OCI-LY3 (cell line): ENCODE results near the gene AOC3.

Source experiments
- H2AFZ ChIP-seq: fragments of 200-600, 300-600 bp; shearing (Covaris generic); 2 replicates; pipeline ENCODE4 v1.6.0; 2014; ENCODE audit warnings: antibody characterized with exemption, low read depth, low read length
- H3K27ac ChIP-seq: fragments of 200-600, 300-600 bp; sonication (generic); 2 replicates; pipeline ENCODE4 v1.5.1; 2014; ENCODE audit warnings: mild to moderate bottlenecking, low read length, moderate library complexity, mixed read lengths
- H3K27me3 ChIP-seq: fragments of 200-600, 300-600 bp; sonication (generic); 2 replicates; pipeline ENCODE4 v1.6.1; 2014; ENCODE audit warnings: low read depth, low read length, mixed read lengths
- H3K36me3 ChIP-seq: fragments of 200-600, 300-600 bp; sonication (generic); replicated peaks from 2 replicates; pipeline ENCODE3; 2014; ENCODE audit warnings: low read depth, low read length, mixed read lengths
- H3K4me1 ChIP-seq: fragments of 300-600, 200-600 bp; sonication (generic); 2 replicates; pipeline ENCODE4 v1.6.1; 2014; ENCODE audit warnings: low read length, mixed read lengths
- H3K4me2 ChIP-seq: fragments of 200-600, 300-600 bp; sonication (generic); 2 replicates; pipeline ENCODE4 v1.6.1; 2014; ENCODE audit warnings: low read length, mixed read lengths
- H3K4me3 ChIP-seq: fragments of 300-600, 200-600 bp; sonication (generic); 2 replicates; pipeline ENCODE4 v1.5.1; 2014; ENCODE audit warnings: antibody characterized with exemption, mild to moderate bottlenecking, low read length, moderate library complexity
- H3K79me2 ChIP-seq: fragments of 300-600, 200-600 bp; shearing (Covaris generic); 2 replicates; pipeline ENCODE4 v1.6.1; 2014; ENCODE audit warnings: mild to moderate bottlenecking, low read length, mixed read lengths
- H3K9ac ChIP-seq: fragments of 300-600, 200-600 bp; shearing (Covaris generic); 2 replicates; pipeline ENCODE4 v1.6.0; 2014; ENCODE audit warnings: mild to moderate bottlenecking, low read length, moderate library complexity
- H3K9me3 ChIP-seq: fragments of 200-600, 300-600 bp; shearing (Covaris generic); 2 replicates; pipeline ENCODE4 v1.6.1; 2014; ENCODE audit warnings: low read length, mixed read lengths; ENCODE audit not compliant: insufficient read depth
- H4K20me1 ChIP-seq: fragments of 200-600, 300-600 bp; sonication (generic); 2 replicates; pipeline ENCODE4 v1.6.1; 2016; ENCODE audit warnings: low read length, mixed read lengths; ENCODE audit not compliant: insufficient read depth
- EZH2phosphoT487 ChIP-seq: fragments of 200-600 bp; shearing (Covaris generic); IDR thresholded peaks from 2 replicates; pipeline ENCODE4 v1.6.1; 2018; ENCODE audit warnings: antibody characterized with exemption, mixed run types, low read depth
- TF ChIP-seq, protein P1 (sequence below): fragments of 200-600, 300-600 bp; sonication (generic); IDR thresholded peaks from 2 replicates; pipeline ENCODE4 v1.5.1; 2014; ENCODE audit warnings: antibody characterized with exemption, low read length, low read depth

AOC3 gene, protein sequence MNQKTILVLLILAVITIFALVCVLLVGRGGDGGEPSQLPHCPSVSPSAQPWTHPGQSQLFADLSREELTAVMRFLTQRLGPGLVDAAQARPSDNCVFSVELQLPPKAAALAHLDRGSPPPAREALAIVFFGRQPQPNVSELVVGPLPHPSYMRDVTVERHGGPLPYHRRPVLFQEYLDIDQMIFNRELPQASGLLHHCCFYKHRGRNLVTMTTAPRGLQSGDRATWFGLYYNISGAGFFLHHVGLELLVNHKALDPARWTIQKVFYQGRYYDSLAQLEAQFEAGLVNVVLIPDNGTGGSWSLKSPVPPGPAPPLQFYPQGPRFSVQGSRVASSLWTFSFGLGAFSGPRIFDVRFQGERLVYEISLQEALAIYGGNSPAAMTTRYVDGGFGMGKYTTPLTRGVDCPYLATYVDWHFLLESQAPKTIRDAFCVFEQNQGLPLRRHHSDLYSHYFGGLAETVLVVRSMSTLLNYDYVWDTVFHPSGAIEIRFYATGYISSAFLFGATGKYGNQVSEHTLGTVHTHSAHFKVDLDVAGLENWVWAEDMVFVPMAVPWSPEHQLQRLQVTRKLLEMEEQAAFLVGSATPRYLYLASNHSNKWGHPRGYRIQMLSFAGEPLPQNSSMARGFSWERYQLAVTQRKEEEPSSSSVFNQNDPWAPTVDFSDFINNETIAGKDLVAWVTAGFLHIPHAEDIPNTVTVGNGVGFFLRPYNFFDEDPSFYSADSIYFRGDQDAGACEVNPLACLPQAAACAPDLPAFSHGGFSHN

DNA sequence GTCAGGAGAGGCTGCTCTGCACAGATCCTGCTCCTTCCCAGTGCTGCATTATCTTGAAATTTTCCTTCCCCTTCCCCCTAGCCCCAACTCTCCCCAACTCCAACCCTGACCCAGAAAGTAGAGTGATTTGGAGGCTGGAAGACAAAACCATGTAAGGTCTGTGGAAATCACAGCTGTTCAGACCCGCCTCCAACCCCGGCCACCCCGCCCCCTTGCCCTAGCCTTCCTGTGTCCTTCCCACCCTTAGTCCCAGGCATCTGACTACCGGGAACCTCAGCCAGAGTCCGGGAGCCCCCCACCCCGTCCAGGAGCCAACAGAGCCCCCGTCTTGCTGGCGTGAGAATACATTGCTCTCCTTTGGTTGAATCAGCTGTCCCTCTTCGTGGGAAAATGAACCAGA is at the start of gene AOC3:
TSS of gene AOC3 (plus strand) at position 246 of the 400 bp plus-strand sequence. CDS start at position 391, 145 bp downstream.
- no peaks in the 10 kb centered on the region for H3K79me2 ChIP-seq
- no peak within 1 kb of the TSS for H2AFZ ChIP-seq
- TF ChIP-seq EZH2phosphoT487, result no peak
- TF ChIP-seq, protein P1, sequence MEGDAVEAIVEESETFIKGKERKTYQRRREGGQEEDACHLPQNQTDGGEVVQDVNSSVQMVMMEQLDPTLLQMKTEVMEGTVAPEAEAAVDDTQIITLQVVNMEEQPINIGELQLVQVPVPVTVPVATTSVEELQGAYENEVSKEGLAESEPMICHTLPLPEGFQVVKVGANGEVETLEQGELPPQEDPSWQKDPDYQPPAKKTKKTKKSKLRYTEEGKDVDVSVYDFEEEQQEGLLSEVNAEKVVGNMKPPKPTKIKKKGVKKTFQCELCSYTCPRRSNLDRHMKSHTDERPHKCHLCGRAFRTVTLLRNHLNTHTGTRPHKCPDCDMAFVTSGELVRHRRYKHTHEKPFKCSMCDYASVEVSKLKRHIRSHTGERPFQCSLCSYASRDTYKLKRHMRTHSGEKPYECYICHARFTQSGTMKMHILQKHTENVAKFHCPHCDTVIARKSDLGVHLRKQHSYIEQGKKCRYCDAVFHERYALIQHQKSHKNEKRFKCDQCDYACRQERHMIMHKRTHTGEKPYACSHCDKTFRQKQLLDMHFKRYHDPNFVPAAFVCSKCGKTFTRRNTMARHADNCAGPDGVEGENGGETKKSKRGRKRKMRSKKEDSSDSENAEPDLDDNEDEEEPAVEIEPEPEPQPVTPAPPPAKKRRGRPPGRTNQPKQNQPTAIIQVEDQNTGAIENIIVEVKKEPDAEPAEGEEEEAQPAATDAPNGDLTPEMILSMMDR, result no peak
- H3K4me1 ChIP-seq, result no peaks in the 10 kb centered on the region
- H3K9me3 ChIP-seq, result no peaks in the 10 kb centered on the region
- H3K36me3 ChIP-seq, result no peaks in the 10 kb centered on the region
- H3K9ac ChIP-seq, result no peak within 1 kb of the TSS
- no peaks in the 10 kb centered on the region for H3K27me3 ChIP-seq
- no peak within 1 kb of the TSS for H3K4me2 ChIP-seq
- H3K4me3 ChIP-seq, result no peak within 1 kb of the TSS
- no peaks in the 10 kb centered on the region for H4K20me1 ChIP-seq
- H3K27ac ChIP-seq, result no peak within 1 kb of the TSS

DNA sequence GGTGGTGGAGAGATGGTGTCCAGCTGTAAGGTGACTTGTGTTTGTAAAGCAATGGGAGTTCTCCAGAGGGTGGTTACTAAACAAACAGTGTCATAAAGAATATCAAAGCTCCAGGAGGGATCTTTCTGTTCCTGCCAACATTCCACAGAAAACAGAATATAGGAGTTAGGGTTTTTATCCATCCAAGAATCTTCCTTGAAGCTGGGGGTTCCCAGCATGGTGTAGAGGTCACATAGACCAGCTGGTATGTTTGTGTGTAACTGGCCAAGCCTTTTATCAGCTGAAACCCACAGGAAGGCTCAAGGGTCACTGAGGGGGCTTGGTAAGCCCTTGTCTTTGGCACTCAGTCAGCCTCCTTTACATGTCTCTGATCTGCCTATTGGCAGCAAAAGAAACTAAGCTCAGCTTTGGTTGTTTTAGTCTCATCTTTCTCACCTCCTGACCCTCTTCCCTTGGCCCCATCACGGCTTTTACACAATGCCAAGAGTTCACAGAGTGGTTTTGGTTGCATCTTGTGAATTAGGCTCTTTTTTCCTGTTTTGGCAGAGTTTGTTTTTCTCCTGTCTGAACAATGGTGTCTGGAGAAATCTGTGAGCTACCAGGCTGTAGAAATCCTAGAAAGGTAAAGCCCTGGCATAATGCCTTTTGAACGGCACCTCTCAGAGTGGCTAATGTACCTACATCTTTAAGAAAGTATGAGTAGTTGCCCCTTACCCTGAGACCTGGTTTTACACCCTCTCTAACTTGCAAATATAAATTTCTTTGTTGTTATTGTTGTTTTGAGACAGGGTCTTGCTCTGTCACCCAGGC is 47.7 kb upstream of the AOC3 start:
- Histone ChIP-seq H4K20me1 (no peaks in the 10 kb centered on the region), H3K36me3 (no peaks in the 10 kb centered on the region), H3K27ac (no peak overlapping the region), H3K79me2 (no peaks in the 10 kb centered on the region), H2AFZ (no peak overlapping the region), H3K27me3 (no peaks in the 10 kb centered on the region), H3K4me2 (no peak overlapping the region), H3K4me1 (no peaks in the 10 kb centered on the region), H3K9me3 (no peaks in the 10 kb centered on the region), H3K9ac (no peak overlapping the region), H3K4me3 (no peak overlapping the region)
- TF ChIP-seq, protein P1, result no peak
- no peak for TF ChIP-seq EZH2phosphoT487

DNA sequence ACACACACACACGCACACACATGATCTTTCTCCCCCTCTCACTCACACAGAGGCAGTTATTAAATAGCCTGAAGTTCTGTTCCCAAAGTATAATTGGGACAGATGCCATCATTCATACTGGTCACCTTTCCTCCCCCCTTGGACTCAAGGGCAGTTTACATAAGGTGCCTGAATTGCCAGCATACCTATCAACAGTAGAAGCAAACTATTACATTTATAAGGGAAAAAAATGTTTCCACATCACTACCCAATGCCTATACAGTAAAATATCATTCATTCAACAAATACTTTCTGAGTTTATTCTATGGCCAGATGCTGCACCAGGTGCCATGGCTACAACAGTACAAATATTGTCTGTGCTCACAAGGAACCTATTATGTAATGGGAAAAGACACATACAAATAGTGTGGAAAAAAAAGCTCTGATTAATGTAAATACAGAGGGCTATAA is 46.1 kb upstream of the AOC3 start:
- no peak overlapping the region for H2AFZ ChIP-seq
- H3K9ac ChIP-seq, result no peak overlapping the region
- H3K4me1 ChIP-seq, result no peaks in the 10 kb centered on the region
- TF ChIP-seq, protein P1, result no peak
- TF ChIP-seq EZH2phosphoT487, result no peak
- H4K20me1 ChIP-seq, result no peaks in the 10 kb centered on the region
- H3K79me2 ChIP-seq, result no peaks in the 10 kb centered on the region
- H3K4me3 ChIP-seq, result no peak overlapping the region
- no peak overlapping the region for H3K4me2 ChIP-seq
- H3K27ac ChIP-seq, result no peak overlapping the region
- peaks cover 7% of the 10 kb centered on the region for H3K36me3 ChIP-seq
- no peaks in the 10 kb centered on the region for H3K9me3 ChIP-seq
- no peaks in the 10 kb centered on the region for H3K27me3 ChIP-seq
